IPS DF 6.9 (cell line): Measurements from ENCODE around the gene AMFR.

Source experiments
- DNase-seq: peaks from one replicate; pipeline ENCODE4 v3.0.0-alpha.2; 2013; ENCODE audit warnings: low read depth, low spot score
- H3K27ac ChIP-seq: one replicate; pipeline ENCODE4 v1.5.1; 2013; ENCODE audit warnings: low read length, control low read depth
- H3K27me3 ChIP-seq: 2 replicates; pipeline ENCODE4 v1.6.1; 2013; ENCODE audit warnings: mild to moderate bottlenecking, low read length; ENCODE audit not compliant: control insufficient read depth, insufficient read depth
- H3K36me3 ChIP-seq: 2 replicates; pipeline ENCODE4 v1.6.1; 2013; ENCODE audit warnings: low read length; ENCODE audit not compliant: control insufficient read depth, insufficient read depth
- H3K4me1 ChIP-seq: 2 replicates; pipeline ENCODE4 v1.6.1; 2013; ENCODE audit warnings: low read length; ENCODE audit not compliant: control insufficient read depth, insufficient read depth
- H3K4me3 ChIP-seq: 2 replicates; pipeline ENCODE4 v1.5.1; 2013; ENCODE audit warnings: mild to moderate bottlenecking, low read length
- H3K9me3 ChIP-seq: 2 replicates; pipeline ENCODE4 v1.6.1; 2013; ENCODE audit warnings: low read length, inconsistent platforms; ENCODE audit not compliant: control insufficient read depth, insufficient read depth
- WGBS: extraction: QIAGEN DNeasy Blood & Tissue Kit; methylation state at CpG from one replicate; pipeline ENCODE4 v1.1.7; 2013; ENCODE audit warnings: mixed read lengths, missing lambda C conversion rate; ENCODE audit not compliant: insufficient read length, insufficient coverage; 5-methylcytosine and 5-hydroxymethylcytosine counted together

Gene AMFR

DNA sequence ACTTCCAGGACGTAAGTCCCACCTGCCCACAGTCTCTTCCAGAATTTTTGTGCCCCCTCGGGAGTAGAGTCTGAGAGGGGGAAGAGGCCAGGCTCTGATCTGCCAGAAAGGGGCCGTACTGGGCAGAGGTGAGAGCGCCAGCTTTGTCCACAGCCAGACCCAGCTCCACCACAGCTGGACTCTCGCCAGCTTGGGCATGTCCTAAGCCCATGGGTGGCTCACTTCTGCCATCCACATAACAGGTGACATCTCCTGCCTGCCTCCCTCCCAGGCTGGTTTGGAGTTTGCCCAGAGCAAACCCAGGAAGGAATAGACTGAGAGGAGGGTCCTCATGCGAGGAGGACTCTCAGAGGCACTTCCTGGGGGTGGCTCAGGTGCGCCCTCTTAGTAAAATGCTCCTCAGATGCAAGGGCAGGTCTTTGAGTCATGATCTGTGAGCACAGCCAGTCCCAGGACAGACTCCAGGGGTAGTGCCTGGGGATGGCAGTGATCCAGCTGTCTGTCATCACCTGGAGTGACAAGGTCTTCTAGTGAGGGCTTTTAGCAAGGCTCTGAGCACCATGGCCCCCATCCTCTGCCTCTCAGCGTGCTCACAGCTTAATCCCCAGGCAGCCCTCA lies 89.2 kb downstream of the AMFR start:
- no CpG with 5 or more reads among the region's 8 CpGs for WGBS
- Histone ChIP-seq H3K36me3 (peaks cover 3% of the 10 kb centered on the region; the same call in 1 of the 2 replicates), H3K4me1 (no peaks in the 10 kb centered on the region), H3K4me3 (no peak overlapping the region), H3K27ac (no peak overlapping the region), H3K9me3 (no peaks in the 10 kb centered on the region), H3K27me3 (no peaks in the 10 kb centered on the region)
- no peak for DNase-seq

DNA sequence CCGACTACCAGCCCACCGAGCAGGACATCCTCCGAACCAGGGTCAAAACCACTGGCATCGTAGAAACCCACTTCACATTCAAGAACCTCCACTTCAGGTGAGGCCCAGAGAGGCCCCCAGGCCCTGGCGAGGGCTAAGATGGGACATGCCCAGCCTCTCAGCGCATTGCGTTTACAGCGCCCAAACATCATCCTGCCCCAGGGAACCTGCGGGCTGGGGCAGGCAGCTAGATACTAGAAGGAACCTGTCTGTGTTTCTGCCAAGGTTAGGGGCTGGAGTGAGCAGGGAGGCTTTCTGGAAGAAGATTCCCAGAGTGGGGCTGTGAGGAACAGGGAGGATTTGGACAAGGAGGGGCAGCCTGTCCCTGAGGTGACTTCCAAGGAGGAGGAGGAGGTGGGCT lies 90.6 kb downstream of the AMFR start:
- WGBS: no CpG with 5 or more reads among the region's 9 CpGs
- Histone ChIP-seq H3K4me3 (no peak overlapping the region), H3K27me3 (no peaks in the 10 kb centered on the region), H3K4me1 (no peaks in the 10 kb centered on the region), H3K9me3 (no peaks in the 10 kb centered on the region), H3K36me3 (peaks cover 3% of the 10 kb centered on the region; the same call in 1 of the 2 replicates), H3K27ac (no peak overlapping the region)
- DNase-seq: no peak

DNA sequence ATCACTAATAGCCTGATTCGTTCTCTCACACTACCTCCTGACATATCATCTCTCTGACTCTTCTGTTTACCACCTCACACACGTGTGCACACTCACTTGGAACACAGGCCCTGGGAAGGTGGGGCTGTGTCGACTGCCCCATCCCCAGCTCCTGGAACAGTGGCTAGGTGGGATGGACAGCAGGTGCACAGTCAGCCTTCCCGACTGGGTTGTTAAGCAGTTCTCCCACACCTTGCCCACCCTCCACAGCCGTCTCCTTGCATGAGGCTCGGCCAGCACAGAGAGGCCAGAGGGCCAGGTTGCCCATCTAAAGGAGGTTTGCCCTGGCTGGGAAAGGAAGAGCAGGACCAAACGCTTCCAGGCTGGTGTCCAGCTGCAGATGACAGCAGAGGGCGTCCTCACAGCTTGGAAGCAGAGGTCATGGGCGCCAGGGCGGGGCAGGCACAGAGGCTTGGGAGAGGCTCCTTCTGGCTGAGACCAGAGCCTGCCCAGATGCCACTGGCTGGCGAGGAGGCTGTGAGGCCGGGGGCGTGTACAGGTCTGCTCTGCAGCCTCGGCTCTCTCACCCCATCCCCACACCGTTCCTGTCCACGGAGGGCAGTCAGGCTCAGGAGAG lies 92.8 kb downstream of the AMFR start:
- Histone ChIP-seq H3K27ac (no peak overlapping the region), H3K27me3 (no peaks in the 10 kb centered on the region), H3K9me3 (no peaks in the 10 kb centered on the region), H3K4me3 (no peak overlapping the region), H3K4me1 (no peaks in the 10 kb centered on the region), H3K36me3 (peaks cover 3% of the 10 kb centered on the region; the same call in 1 of the 2 replicates)
- no CpG with 5 or more reads among the region's 16 CpGs for WGBS
- DNase-seq: peak; percentile 16

DNA sequence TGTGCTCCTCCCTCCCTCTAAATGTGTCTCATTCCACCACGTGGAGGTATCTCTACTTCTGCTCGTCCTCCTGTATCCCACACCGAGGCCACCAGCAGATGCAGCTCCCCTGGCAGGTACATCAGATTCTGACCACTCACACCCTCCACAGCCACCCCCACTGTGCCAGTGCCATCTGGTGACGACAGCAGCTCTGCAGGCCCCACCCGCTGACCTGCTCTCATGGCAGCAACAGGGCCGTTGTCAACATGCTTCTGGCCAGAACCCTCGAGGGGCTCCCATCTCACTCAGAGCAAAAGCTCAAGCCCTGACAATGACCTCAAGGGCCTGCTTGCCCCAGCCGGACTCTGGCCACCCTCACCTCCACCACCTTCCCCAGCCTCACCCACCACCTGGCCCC lies 93.4 kb downstream of the AMFR start:
- H3K36me3 ChIP-seq: peaks cover 3% of the 10 kb centered on the region; the same call in 1 of the 2 replicates
- no peaks in the 10 kb centered on the region for H3K4me1 ChIP-seq
- WGBS: no CpG with 5 or more reads among the region's 8 CpGs
- H3K9me3 ChIP-seq: no peaks in the 10 kb centered on the region
- H3K4me3 ChIP-seq: no peak overlapping the region
- H3K27ac ChIP-seq: no peak overlapping the region
- no peak for DNase-seq
- H3K27me3 ChIP-seq: no peaks in the 10 kb centered on the region

DNA sequence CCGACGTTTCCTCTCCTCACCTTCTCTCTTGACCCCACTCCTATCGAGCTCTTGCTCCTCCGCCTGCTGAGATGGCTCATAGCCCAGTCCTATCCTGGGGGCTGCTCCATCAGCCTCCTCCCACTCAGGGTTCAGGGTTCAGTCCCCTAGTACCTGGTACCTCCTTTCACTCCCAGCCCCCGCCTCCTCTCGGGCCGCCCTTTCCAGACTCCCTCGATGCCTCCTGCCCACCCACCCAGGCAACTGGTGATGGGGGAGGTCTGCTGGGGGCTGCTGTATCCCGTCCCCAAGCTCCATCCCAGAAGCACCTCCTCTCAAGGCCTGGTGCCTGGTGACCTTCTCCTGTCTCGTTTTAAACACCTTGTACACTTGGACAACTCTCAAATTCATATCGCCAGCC lies 93.9 kb downstream of the AMFR start:
- H3K4me1 ChIP-seq: no peaks in the 10 kb centered on the region
- H3K27ac ChIP-seq: no peak overlapping the region
- no peaks in the 10 kb centered on the region; the same call in 1 of the 2 replicates for H3K36me3 ChIP-seq
- no peak for DNase-seq
- WGBS: no CpG with 5 or more reads among the region's 11 CpGs
- no peaks in the 10 kb centered on the region for H3K9me3 ChIP-seq
- H3K27me3 ChIP-seq: no peaks in the 10 kb centered on the region
- H3K4me3 ChIP-seq: no peak overlapping the region

DNA sequence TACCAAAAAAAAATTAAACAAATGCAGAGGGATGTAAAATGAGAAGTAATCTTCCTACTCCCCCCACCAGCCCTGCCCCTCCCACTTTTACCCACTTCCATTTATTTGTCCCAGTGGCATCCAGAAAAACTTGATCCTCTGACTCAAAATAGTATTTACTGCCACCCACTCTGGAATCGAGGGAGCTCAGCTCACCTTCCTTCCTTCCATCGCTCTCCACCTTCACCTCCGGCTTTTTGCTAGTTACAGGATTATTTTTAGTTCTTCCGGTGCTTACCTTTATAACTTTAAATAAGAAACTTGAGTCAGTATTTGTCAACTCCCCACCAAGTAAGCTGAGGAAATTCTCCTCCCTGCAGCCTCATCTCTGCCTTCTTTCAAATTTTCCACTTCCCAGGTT lies 94.9 kb downstream of the AMFR start:
- Histone ChIP-seq H3K9me3 (no peaks in the 10 kb centered on the region), H3K36me3 (no peaks in the 10 kb centered on the region; the same call in 1 of the 2 replicates), H3K27ac (no peak overlapping the region), H3K27me3 (no peaks in the 10 kb centered on the region), H3K4me1 (no peaks in the 10 kb centered on the region), H3K4me3 (no peak overlapping the region)
- no peak for DNase-seq
- WGBS: no CpG with 5 or more reads among the region's 4 CpGs

DNA sequence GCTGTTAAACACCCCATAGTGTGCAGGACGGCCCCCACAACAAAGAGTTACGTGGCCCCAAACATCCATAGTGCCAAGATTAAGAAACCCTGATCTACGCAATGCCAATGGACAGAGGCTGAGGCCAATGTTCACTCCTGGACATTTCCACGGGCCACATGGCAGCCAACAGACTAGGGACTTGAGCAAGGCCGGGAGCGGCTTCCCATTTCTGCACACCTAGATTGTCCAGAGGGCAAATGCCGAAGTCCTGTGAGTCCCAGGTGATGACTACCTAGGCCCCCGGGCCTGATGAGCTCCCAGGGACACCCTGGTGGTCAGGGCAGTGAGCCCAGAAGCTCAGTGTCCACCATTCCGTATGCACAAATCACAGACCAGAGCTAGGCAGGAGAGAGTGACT lies 95.5 kb downstream of the AMFR start:
- H3K36me3 ChIP-seq: no peaks in the 10 kb centered on the region; the same call in 1 of the 2 replicates
- H3K27ac ChIP-seq: no peak overlapping the region
- H3K4me3 ChIP-seq: no peak overlapping the region
- DNase-seq: no peak
- no CpG with 5 or more reads among the region's 9 CpGs for WGBS
- no peaks in the 10 kb centered on the region for H3K4me1 ChIP-seq
- no peaks in the 10 kb centered on the region for H3K9me3 ChIP-seq
- no peaks in the 10 kb centered on the region for H3K27me3 ChIP-seq

DNA sequence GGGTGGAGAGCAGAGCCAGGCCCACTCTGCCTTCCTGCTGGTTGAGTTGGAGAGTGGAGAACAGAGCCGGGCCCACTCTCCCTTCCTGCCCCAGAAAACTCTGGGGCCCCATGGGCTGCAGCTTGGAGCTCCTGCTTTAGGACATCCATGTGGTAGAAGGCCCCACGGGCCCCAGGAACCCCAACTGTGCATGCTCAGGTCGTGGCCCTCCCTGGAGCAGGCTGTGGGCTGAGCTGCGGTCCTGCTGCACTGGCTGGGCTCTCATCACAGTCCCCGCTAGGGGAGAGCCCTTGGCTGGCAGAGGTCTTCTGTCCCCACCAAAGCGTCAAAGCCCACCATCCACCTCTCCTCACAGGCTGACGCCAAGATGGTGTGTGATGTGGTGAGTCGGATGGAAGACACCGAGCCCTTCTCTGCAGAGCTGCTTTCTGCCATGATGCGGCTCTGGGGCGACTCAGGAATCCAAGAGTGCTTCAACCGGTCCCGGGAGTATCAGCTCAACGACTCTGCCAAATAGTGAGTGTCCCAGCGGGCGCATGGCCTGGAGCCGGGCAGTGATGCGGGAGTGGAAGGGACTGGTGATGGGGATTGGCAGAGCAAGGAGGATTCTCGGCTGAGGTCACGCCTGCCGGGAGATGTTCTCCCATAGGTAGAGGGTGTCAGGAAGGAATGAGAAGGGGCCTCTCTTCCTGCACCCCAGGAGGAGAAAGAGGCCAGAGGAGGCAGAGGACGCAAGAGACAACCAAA lies 96.9 kb downstream of the AMFR start:
- no peak for DNase-seq
- WGBS: no CpG with 5 or more reads among the region's 22 CpGs

DNA sequence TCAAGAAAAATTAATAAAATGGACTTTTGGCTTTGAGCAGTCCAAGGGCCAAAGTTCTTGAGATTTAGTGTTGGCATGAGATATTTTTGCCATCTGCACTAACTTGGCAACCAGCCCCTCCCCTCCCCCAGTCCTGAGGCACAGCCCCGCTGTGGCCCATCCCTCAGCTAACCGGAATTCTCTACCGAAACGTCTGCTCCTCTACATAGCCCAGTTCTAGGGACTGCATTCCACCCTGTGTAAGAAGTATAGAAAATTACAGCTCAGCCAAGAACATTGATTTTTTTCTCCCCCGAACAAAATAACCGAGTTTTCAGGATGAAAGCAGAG lies 97.5 kb downstream of the AMFR start:
- no peaks in the 10 kb centered on the region for H3K4me1 ChIP-seq
- no peak overlapping the region for H3K4me3 ChIP-seq
- no peaks in the 10 kb centered on the region for H3K9me3 ChIP-seq
- no peak overlapping the region for H3K27ac ChIP-seq
- no peaks in the 10 kb centered on the region; the same call in 1 of the 2 replicates for H3K36me3 ChIP-seq
- no peaks in the 10 kb centered on the region for H3K27me3 ChIP-seq
- no peak for DNase-seq
- no CpG with 5 or more reads among the region's 6 CpGs for WGBS

More for the DNA sequence above, 96.9 kb downstream of the AMFR start:
- Histone ChIP-seq H3K36me3 (no peaks in the 10 kb centered on the region; the same call in 1 of the 2 replicates), H3K27me3 (no peaks in the 10 kb centered on the region), H3K9me3 (no peaks in the 10 kb centered on the region), H3K27ac (no peak overlapping the region), H3K4me1 (no peaks in the 10 kb centered on the region), H3K4me3 (no peak overlapping the region)

DNA sequence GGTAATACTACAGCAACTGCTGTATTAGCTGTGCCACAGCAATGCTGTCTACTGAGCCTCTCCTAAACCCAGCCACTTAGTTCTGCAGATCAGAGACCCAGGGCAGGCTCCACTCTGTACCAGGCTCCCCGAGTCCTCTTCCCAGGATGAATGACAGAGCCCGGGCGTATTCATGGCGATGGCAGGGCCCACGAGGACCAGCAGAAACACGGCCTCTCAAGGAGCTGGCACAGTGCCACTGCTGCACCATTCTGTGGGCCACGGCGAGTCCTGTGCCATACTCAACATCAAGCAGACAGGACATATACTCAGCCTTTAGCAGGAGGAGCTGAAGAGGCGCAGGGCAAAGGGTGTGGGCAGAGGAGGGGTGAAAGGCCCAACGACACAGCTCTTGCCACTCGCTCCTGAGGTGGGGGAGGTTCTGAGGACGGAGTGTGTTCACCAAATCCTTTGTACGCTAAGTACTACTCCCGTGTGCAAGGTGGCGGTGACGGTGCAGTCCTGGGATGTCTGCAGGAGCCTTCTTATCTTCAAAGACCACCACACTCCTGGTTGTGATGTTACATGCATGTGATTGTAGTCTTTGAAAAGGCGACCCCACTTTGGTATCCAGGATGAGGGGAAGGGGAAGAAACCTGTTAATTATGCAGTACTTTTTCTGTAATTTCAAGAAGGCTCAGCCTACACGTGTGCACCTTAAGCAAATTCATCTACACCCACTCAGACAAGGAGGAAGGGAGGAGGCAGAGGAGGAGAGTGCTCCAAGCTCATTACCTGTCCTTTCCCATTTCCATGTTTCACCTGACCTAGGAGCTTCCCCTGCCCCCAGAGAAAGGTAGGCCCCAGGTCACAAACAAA lies 98.0 kb downstream of the AMFR start:
- Histone ChIP-seq H3K27ac (no peak overlapping the region), H3K27me3 (no peaks in the 10 kb centered on the region), H3K4me3 (no peak overlapping the region), H3K4me1 (no peaks in the 10 kb centered on the region), H3K36me3 (no peaks in the 10 kb centered on the region; the same call in 1 of the 2 replicates), H3K9me3 (no peaks in the 10 kb centered on the region)
- no CpG with 5 or more reads among the region's 18 CpGs for WGBS
- no peak for DNase-seq
